CD14-positive monocyte (primary cell): ENCODE results near the gene ZNF195. TPM values are rescaled to one million over a fixed set of nuclear protein-coding genes. Genes with fewer than 3 reads are reported as not detected.

Source experiments
- DNase-seq, 3 donors: peaks; one replicate each; pipeline ENCODE4 v3.0.0-alpha.2; 2011 to 2022
- H2AFZ ChIP-seq: 2 replicates; pipeline ENCODE4 v1.6.0; 2012; ENCODE audit warnings: mild to moderate bottlenecking, low read depth, low read length, inconsistent platforms; ENCODE audit not compliant: insufficient read depth, poor library complexity, severe bottlenecking
- H3K27ac ChIP-seq, 2 donors: 1 replicate in 1 of 2; 2 replicates in 1 of 2; pipeline ENCODE4 v1.5.1; 2012 to 2013; ENCODE audit warnings: low read length in 2 of 2, control low read depth in 1 of 2, inconsistent platforms in 1 of 2, low read depth in 1 of 2, mild to moderate bottlenecking in 1 of 2
- H3K27me3 ChIP-seq, 2 donors: one replicate each; pipeline versions ENCODE4 v1.6.0 to v1.6.1; 2011 to 2013; ENCODE audit warnings: low read length in 2 of 2; ENCODE audit not compliant: control insufficient read depth in 2 of 2, insufficient read depth in 2 of 2
- H3K36me3 ChIP-seq, 2 donors: replicated peaks in 1 of 2; 1 replicate in 1 of 2; 2 replicates in 1 of 2; pipeline versions ENCODE4 v1.5.1 to v1.6.1; 2012 to 2013; ENCODE audit warnings: low read length in 2 of 2, control low read depth in 1 of 2, inconsistent platforms in 1 of 2, mild to moderate bottlenecking in 1 of 2; ENCODE audit not compliant: insufficient read depth in 2 of 2, control insufficient read depth in 1 of 2
- H3K4me1 ChIP-seq, 2 donors: 1 replicate in 1 of 2; 2 replicates in 1 of 2; pipeline versions ENCODE4 v1.5.1 to v1.6.1; 2012 to 2013; ENCODE audit warnings: low read length in 2 of 2, control low read depth in 1 of 2, inconsistent platforms in 1 of 2, mild to moderate bottlenecking in 1 of 2, moderate library complexity in 1 of 2; ENCODE audit not compliant: insufficient read depth in 2 of 2, control insufficient read depth in 1 of 2
- H3K4me2 ChIP-seq: replicated peaks from 2 replicates; pipeline ENCODE3; 2012; ENCODE audit warnings: low read length, moderate library complexity, mild to moderate bottlenecking; ENCODE audit not compliant: poor library complexity, severe bottlenecking; ENCODE audit errors: extremely low read depth
- H3K4me3 ChIP-seq, 3 experiments: fragments of 200-600 bp in 1 of 3; sonication (generic) in 1 of 3; replicated peaks in 1 of 3; 1 replicate in 2 of 3; 2 replicates in 1 of 3; pipeline ENCODE4 v1.5.1; 2011 to 2013; ENCODE audit warnings: low read length in 3 of 3, mild to moderate bottlenecking in 3 of 3, control low read depth in 2 of 3, low read depth in 2 of 3, inconsistent platforms in 1 of 3, moderate library complexity in 1 of 3
- H3K79me2 ChIP-seq: 2 replicates; pipeline ENCODE4 v1.6.0; 2012; ENCODE audit warnings: mild to moderate bottlenecking, control low read depth, inconsistent platforms, low read length, moderate library complexity; ENCODE audit not compliant: insufficient read depth
- H3K9ac ChIP-seq: 2 replicates; pipeline ENCODE4 v1.6.0; 2017; ENCODE audit warnings: low read length, mild to moderate bottlenecking; ENCODE audit not compliant: insufficient read depth, poor library complexity, severe bottlenecking
- H3K9me3 ChIP-seq, 2 donors: replicated peaks in 1 of 2; 1 replicate in 1 of 2; 2 replicates in 1 of 2; pipeline versions ENCODE4 v1.5.1 to v1.6.1; 2012 to 2013; ENCODE audit warnings: low read length in 2 of 2, control low read depth in 1 of 2; ENCODE audit not compliant: control insufficient read depth in 1 of 2, insufficient read depth in 1 of 2
- H4K20me1 ChIP-seq: 2 replicates; pipeline ENCODE4 v1.6.0; 2012; ENCODE audit warnings: mild to moderate bottlenecking, low read length, control low read depth, moderate library complexity; ENCODE audit not compliant: insufficient read depth
- H3K27ac Mint-ChIP-seq, 7 donors: one replicate each; pipeline ENCODE4 v1.8.0; 2020; ENCODE audit warnings: mild to moderate bottlenecking in 7 of 7, mixed read lengths in 7 of 7, moderate library complexity in 6 of 7, inconsistent platforms in 2 of 7
- H3K27me3 Mint-ChIP-seq, 3 donors: one replicate each; pipeline ENCODE4 v1.8.0; 2021 to 2022; ENCODE audit warnings: low read depth in 3 of 3, mild to moderate bottlenecking in 3 of 3, mixed read lengths in 3 of 3, moderate library complexity in 3 of 3, inconsistent platforms in 1 of 3
- H3K36me3 Mint-ChIP-seq, 2 donors: one replicate each; pipeline ENCODE4 v1.8.0; 2020; ENCODE audit warnings: mixed read lengths in 2 of 2, inconsistent platforms in 1 of 2, mild to moderate bottlenecking in 1 of 2
- H3K4me1 Mint-ChIP-seq: one replicate; pipeline ENCODE4 v1.8.0; 2020; ENCODE audit warnings: mild to moderate bottlenecking, mixed read lengths
- H3K4me3 Mint-ChIP-seq, 2 donors: one replicate each; pipeline ENCODE4 v1.8.0; 2020; ENCODE audit warnings: mild to moderate bottlenecking in 2 of 2, mixed read lengths in 2 of 2, moderate library complexity in 1 of 2
- H3K9me3 Mint-ChIP-seq, 7 donors: one replicate each; pipeline ENCODE4 v1.8.0; 2020 to 2022; ENCODE audit warnings: mixed read lengths in 7 of 7, mild to moderate bottlenecking in 6 of 7, moderate library complexity in 6 of 7, inconsistent platforms in 2 of 7
- CTCF ChIP-seq: fragments of 200-600 bp; IDR thresholded peaks from one replicate; pipeline ENCODE4 v1.8.0; 2022; ENCODE audit warnings: antibody characterized with exemption, mild to moderate bottlenecking
- WGBS: methylation state at CpG from one replicate; pipeline ENCODE4 v1.1.5; 2013; ENCODE audit warnings: missing lambda C conversion rate; ENCODE audit not compliant: insufficient coverage; 5-methylcytosine and 5-hydroxymethylcytosine counted together
- intact Hi-C, 2 donors: fragments of 100-400 bp; cut with micrococcal nuclease; formaldehyde crosslinking; loops; one replicate each; pipeline versions ENCODE4 v1.15.0 to v1.15.1; 2023
- polyA plus RNA-seq, 3 donors: library from polyadenylated mRNA; depleted of rRNA in 1 of 3; unstranded in 2 of 3; stranded (reverse) in 1 of 3; fragments of 300-500 nt in 2 of 3; fragments of >200 nt in 1 of 3; fragmentation: Illumina TruSeq in 2 of 3; gene quantifications; 1 replicate in 2 of 3; 2 replicates in 1 of 3; pipeline ENCODE4 v1.2.3, GENCODE V29; 2012 to 2021

Gene ZNF195
- polyA plus RNA-seq, 3 donors: 10.7 to 24.7 (median 13.5) TPM

- no peak for DNase-seq
- Mint-ChIP-seq H3K27ac (no peak overlapping the region), H3K36me3 (no peaks in the 10 kb centered on the region), H3K4me1 (no peaks in the 10 kb centered on the region), H3K9me3 (peaks cover 5 to 16% (median 11%) of the 10 kb centered on the region in 7 donors), H3K4me3 (peak overlapping the region in 1 of 2 donors; percentile 2), H3K27me3 (peaks cover 20 to 39% (median 23%) of the 10 kb centered on the region in 3 donors)
- peaks cover 0 to 6% of the 10 kb centered on the region in 2 donors for H3K9me3 ChIP-seq
- TF ChIP-seq CTCF: no peak
- no peak overlapping the region for H3K4me2 ChIP-seq
- H4K20me1 ChIP-seq: no peaks in the 10 kb centered on the region
- H3K27ac ChIP-seq: no peak overlapping the region
- intact Hi-C loops: loop anchor here in 1 of 2 donors (10.0 kb wide), 1 partner anchor 62 kb away; no protein-coding TSS in a partner anchor
- H3K9ac ChIP-seq: no peak overlapping the region
- 92% methylated on average over 2 of the region's 2 CpGs for WGBS
- H3K4me1 ChIP-seq: no peaks in the 10 kb centered on the region
- H3K79me2 ChIP-seq: no peaks in the 10 kb centered on the region
- no peak overlapping the region for H2AFZ ChIP-seq
- H3K4me3 ChIP-seq: no peak overlapping the region
- H3K27me3 ChIP-seq: peaks cover 6 to 22% of the 10 kb centered on the region in 2 donors
- no peaks in the 10 kb centered on the region for H3K36me3 ChIP-seq
Observed at GRCh38 chr11:3342709-3343108, 36.2 kb downstream of the ZNF195 start.

DNA sequence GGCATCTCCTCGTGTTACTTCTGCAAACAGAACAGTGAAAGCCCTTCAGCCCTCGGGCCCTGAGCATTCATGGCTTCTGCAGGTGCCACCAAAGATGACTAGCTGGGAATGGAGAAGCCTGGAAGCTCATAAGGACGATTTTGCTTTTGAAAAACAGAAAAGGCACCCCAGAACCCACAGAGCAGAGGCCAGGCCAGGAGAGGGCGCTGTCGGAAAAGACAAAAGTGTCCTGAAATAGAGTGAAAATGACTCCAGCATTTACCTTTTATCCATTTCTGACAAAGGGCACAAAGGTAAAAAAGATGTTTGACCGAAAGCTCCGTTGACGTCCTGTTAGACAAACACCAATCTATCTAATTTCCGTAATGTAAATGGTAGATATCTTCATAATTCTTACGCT, 37.6 kb downstream of the ZNF195 start:
- DNase-seq: peak; percentile 15 to 29 (median 22)
- Histone ChIP-seq H3K79me2 (no peaks in the 10 kb centered on the region), H3K9me3 (no peaks in the 10 kb centered on the region), H3K4me2 (no peak overlapping the region), H3K4me1 (no peaks in the 10 kb centered on the region), H3K9ac (no peak overlapping the region), H3K27me3 (peaks cover 6 to 22% of the 10 kb centered on the region in 2 donors), H4K20me1 (no peaks in the 10 kb centered on the region), H3K4me3 (no peak overlapping the region), H3K36me3 (no peaks in the 10 kb centered on the region), H2AFZ (no peak overlapping the region), H3K27ac (no peak overlapping the region)
- 8% methylated on average over 5 of the region's 10 CpGs for WGBS
- Mint-ChIP-seq H3K27me3 (peaks cover 20 to 41% (median 24%) of the 10 kb centered on the region in 3 donors), H3K4me1 (no peaks in the 10 kb centered on the region), H3K9me3 (peaks cover 0 to 7% (median 3%) of the 10 kb centered on the region in 7 donors), H3K36me3 (no peaks in the 10 kb centered on the region), H3K27ac (no peak overlapping the region), H3K4me3 (peak overlapping the region in 1 of 2 donors; percentile 13)
- intact Hi-C loops: loop anchor here in 1 of 2 donors (10.0 kb wide), 1 partner anchor 64 kb away; no protein-coding TSS in a partner anchor
- TF ChIP-seq CTCF: peak; percentile 82
